Prostate gland (tissue), 2 donors: ENCODE results near the gene SIK2. TPM values are rescaled to one million over a fixed set of nuclear protein-coding genes. Genes with fewer than 3 reads are reported as not detected.

Experiments used
- DNase-seq: peaks from one replicate; pipeline ENCODE4 v3.0.0-alpha.2; 2019; ENCODE audit warnings: low spot score
- H3K27ac ChIP-seq, 2 donors: fragments of 200-600 bp; sonication (generic); 2 replicates each; pipeline ENCODE4 v1.5.1; 2017 to 2019
- H3K27me3 ChIP-seq: fragments of 200-600 bp; sonication (generic); replicated peaks from 2 replicates; pipeline ENCODE4 v1.5.1; 2019; ENCODE audit not compliant: insufficient read depth
- H3K36me3 ChIP-seq, 2 donors: fragments of 200-600 bp; sonication (generic); 1 replicate in 1 of 2; 2 replicates in 1 of 2; pipeline versions ENCODE4 v1.5.1 to v1.8.1; 2017 to 2019
- H3K4me1 ChIP-seq: fragments of 200-600 bp; sonication (generic); replicated peaks from 2 replicates; pipeline ENCODE4 v1.5.1; 2019
- H3K4me3 ChIP-seq, 2 donors: fragments of 200-600 bp; sonication (generic); 2 replicates each; pipeline ENCODE4 v1.5.1; 2017 to 2019
- H3K9me3 ChIP-seq: fragments of 200-600 bp; sonication (generic); 2 replicates; pipeline ENCODE4 v1.5.1; 2017
- POLR2A ChIP-seq: fragments of 450-650 bp; IDR thresholded peaks from one replicate; pipeline ENCODE4 v1.6.1; 2016; ENCODE audit warnings: antibody characterized with exemption, mild to moderate bottlenecking
- POLR2AphosphoS5 ChIP-seq: sonication (generic); formaldehyde crosslinking; IDR thresholded peaks from one replicate; pipeline ENCODE4 v1.6.1; 2017; ENCODE audit warnings: antibody characterized with exemption
- WGBS: methylation state at CpG from one replicate; pipeline ENCODE4 v1.1.5; 2018; 5-methylcytosine and 5-hydroxymethylcytosine counted together
- intact Hi-C: fragments of 100-400 bp; cut with DNase I; formaldehyde crosslinking; loops from one replicate; pipeline ENCODE4 v1.14.2; 2022
- total RNA-seq, 2 donors: library from RNA; depleted of rRNA; stranded (reverse); fragments of >200 nt; gene quantifications; one replicate each; pipeline ENCODE4 v1.1.0, GENCODE V29; 2016
- TF ChIP-seq, protein P1 (sequence below), 4 experiments: fragments of 200-600 bp in 2 of 4; fragments of 450-650 bp in 2 of 4; sonication (generic) in 2 of 4; IDR thresholded peaks; 1 replicate in 3 of 4; 2 replicates in 1 of 4; pipeline ENCODE4 v1.5.1; 2016 to 2019; ENCODE audit warnings: antibody characterized with exemption in 4 of 4, mild to moderate bottlenecking in 2 of 4, moderate library complexity in 2 of 4

The SIK2 gene
- total RNA-seq, 2 donors from 2014 or later: 13.0 to 18.7 TPM

DNA sequence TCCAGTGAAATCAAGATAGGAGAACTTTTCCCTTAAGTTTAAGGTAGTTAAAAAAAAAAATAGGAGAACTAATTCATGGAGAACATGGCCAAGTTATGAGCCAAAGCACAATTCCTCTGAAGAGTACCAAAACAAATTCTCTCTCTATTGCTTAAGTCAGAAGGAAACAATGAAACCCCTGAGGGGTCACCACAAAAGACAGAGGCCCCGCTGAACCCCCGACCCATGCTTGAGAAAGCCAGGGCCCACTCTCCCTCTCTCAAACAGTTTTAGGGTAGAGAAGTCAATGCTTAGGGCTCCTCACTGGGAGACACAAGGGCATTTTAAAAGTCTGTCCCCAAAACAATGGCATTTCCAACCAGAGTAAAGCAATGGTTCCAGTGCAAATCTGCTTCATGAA is 137.1 kb downstream of the SIK2 start:
- Histone ChIP-seq H3K36me3 (no peaks in the 10 kb centered on the region), H3K27me3 (no peaks in the 10 kb centered on the region), H3K9me3 (no peaks in the 10 kb centered on the region), H3K4me1 (peaks cover 3% of the 10 kb centered on the region), H3K27ac (no peak overlapping the region), H3K4me3 (no peak overlapping the region)
- DNase-seq: no peak
- no peak for TF ChIP-seq POLR2A
- WGBS: 90% methylated on average over 2 of the region's 2 CpGs
- intact Hi-C loops: no loop called here

DNA sequence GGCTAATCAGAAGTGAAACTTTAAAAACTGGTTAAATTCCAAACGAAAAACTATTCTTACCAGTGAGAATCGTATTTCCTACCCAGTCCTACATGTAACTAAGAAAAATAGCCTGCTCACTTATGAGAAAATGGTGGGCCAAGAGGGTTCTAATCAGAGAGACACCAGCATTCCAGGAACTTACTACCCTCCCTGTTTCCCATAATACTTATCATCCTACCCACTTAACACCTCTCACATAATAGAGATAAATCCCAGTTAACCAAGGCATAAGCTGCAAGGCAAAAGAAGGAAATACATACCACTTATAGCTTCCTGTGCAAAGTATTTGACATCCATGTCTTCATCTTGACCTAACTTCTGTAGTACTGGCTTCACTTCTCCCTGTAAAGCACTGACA is 139.5 kb downstream of the SIK2 start:
- no peaks in the 10 kb centered on the region for H3K4me1 ChIP-seq
- WGBS: 80% methylated on average over 2 of the region's 2 CpGs
- H3K27me3 ChIP-seq: no peaks in the 10 kb centered on the region
- H3K27ac ChIP-seq: no peak overlapping the region
- no peaks in the 10 kb centered on the region for H3K36me3 ChIP-seq
- DNase-seq: no peak
- TF ChIP-seq POLR2A (no peak), POLR2AphosphoS5 (no peak)
- TF ChIP-seq, protein P1, sequence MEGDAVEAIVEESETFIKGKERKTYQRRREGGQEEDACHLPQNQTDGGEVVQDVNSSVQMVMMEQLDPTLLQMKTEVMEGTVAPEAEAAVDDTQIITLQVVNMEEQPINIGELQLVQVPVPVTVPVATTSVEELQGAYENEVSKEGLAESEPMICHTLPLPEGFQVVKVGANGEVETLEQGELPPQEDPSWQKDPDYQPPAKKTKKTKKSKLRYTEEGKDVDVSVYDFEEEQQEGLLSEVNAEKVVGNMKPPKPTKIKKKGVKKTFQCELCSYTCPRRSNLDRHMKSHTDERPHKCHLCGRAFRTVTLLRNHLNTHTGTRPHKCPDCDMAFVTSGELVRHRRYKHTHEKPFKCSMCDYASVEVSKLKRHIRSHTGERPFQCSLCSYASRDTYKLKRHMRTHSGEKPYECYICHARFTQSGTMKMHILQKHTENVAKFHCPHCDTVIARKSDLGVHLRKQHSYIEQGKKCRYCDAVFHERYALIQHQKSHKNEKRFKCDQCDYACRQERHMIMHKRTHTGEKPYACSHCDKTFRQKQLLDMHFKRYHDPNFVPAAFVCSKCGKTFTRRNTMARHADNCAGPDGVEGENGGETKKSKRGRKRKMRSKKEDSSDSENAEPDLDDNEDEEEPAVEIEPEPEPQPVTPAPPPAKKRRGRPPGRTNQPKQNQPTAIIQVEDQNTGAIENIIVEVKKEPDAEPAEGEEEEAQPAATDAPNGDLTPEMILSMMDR (IDR thresholded peaks at IDR 0.05): no peak
- intact Hi-C loops: no loop called here
- no peak overlapping the region for H3K4me3 ChIP-seq
- H3K9me3 ChIP-seq: no peaks in the 10 kb centered on the region

DNA sequence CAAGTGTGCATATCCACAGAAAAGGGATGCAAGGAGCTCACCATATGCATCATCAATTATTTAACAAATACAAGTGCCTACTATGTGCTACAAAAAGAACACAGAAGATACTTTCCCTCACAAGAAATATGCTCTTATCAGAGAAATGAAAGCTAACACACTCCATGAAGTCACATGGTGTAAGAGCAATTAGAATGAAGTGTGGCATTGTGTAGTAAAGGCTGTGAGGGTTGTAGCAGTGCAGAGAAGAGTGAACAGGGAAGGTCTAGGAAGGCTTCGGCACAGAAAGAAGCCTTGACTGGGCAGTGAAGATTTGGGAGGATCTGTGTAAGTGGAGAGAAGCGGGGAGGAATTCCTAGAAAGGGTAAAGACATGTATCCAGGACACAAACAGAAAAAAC is 141.5 kb downstream of the SIK2 start:
- Histone ChIP-seq H3K27me3 (no peaks in the 10 kb centered on the region), H3K4me3 (no peak overlapping the region), H3K36me3 (no peaks in the 10 kb centered on the region), H3K27ac (no peak overlapping the region), H3K9me3 (no peaks in the 10 kb centered on the region), H3K4me1 (no peaks in the 10 kb centered on the region)
- 93% methylated on average over 2 of the region's 2 CpGs for WGBS
- TF ChIP-seq POLR2AphosphoS5: no peak
- TF ChIP-seq, protein P1 (IDR thresholded peaks at IDR 0.05): no peak
- TF ChIP-seq POLR2A: no peak
- DNase-seq: no peak
- intact Hi-C loops: no loop called here

DNA sequence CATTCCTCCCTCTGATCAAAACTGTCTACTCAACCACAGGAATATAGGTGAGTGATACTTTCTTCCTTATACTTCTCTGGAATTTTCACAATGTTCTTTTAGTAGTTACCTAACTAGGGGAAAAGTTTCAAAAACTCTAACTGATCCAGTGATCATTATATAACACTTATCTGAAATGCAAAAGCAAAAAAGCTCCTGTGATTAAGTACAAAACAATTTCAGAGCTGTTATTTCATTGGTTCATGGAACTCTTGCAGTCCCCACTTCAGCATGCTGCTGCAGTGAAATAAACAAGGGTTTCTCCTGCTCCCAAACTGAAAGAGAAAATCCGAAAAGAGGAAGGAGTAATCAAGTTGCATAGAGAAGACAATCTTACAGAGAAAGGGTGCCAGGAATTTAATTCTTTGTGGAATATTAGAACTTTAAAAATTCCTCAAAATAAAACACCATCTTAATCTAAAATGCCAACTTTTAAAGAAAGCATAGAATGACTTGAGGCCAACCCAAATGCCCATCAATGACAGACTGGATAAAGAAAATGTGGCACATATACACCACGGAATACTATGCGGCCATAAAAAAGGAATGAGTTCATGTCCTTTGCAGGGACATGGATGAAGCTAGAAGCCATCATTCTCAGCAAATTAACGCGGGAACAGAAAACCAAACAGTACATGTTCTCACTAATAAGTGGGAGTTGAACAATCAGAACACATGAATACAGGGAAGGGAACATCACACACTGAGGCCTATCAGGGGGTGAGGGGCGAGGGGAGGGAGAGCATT is 143.7 kb downstream of the SIK2 start:
- TF ChIP-seq POLR2AphosphoS5 (no peak), POLR2A (no peak)
- TF ChIP-seq, protein P1 (IDR thresholded peaks at IDR 0.05): no peak
- H3K27me3 ChIP-seq: no peaks in the 10 kb centered on the region
- H3K36me3 ChIP-seq: no peaks in the 10 kb centered on the region
- no peak overlapping the region for H3K27ac ChIP-seq
- H3K4me3 ChIP-seq: no peak overlapping the region
- no peaks in the 10 kb centered on the region for H3K9me3 ChIP-seq
- no peaks in the 10 kb centered on the region for H3K4me1 ChIP-seq
- 88% methylated on average over 6 of the region's 6 CpGs for WGBS
- intact Hi-C loops: no loop called here
- DNase-seq: no peak

GRCh38 chr11:111748035-111748804 is 146.0 kb downstream of the SIK2 start:
- no peaks in the 10 kb centered on the region for H3K9me3 ChIP-seq
- H3K36me3 ChIP-seq: peaks cover 0 to 3% of the 10 kb centered on the region in 2 donors
- WGBS: 55% methylated on average over 7 of the region's 7 CpGs
- intact Hi-C loops: no loop called here
- TF ChIP-seq, protein P1 (IDR thresholded peaks at IDR 0.05): no peak
- peak; percentile 6 for TF ChIP-seq POLR2AphosphoS5
- no peaks in the 10 kb centered on the region for H3K4me1 ChIP-seq
- no peak for DNase-seq
- peak overlapping the region; percentile 4 to 20 for H3K27ac ChIP-seq
- H3K4me3 ChIP-seq: no peak overlapping the region
- no peaks in the 10 kb centered on the region for H3K27me3 ChIP-seq
